MM.1S (cell line): ENCODE data around the gene FOXL3.

ENCODE experiments used
- DNase-seq: peaks from one replicate; pipeline ENCODE4 v3.0.0-alpha.2; 2015
- H2AFZ ChIP-seq: fragments of 300-600 bp; sonication (generic); 2 replicates; pipeline ENCODE4 v1.6.0; 2016; ENCODE audit warnings: antibody characterized with exemption, low read length
- H3F3A ChIP-seq: fragments of 300-600 bp; sonication (generic); 2 replicates; pipeline ENCODE4 v1.6.1; 2016; ENCODE audit warnings: mild to moderate bottlenecking, antibody characterized with exemption, low read length, moderate library complexity, mixed read lengths; ENCODE audit not compliant: insufficient read depth
- H3K27ac ChIP-seq: fragments of 300-600 bp; sonication (generic); 2 replicates; pipeline ENCODE4 v1.5.1; 2016; ENCODE audit warnings: mild to moderate bottlenecking, low read length
- H3K27me3 ChIP-seq: fragments of 300-600 bp; sonication (generic); replicated peaks from 2 replicates; pipeline ENCODE4 v1.6.0; 2016; ENCODE audit warnings: low read length; ENCODE audit not compliant: insufficient read depth
- H3K36me3 ChIP-seq: fragments of 300-600 bp; sonication (generic); replicated peaks from 2 replicates; pipeline ENCODE4 v1.6.1; 2016; ENCODE audit warnings: mild to moderate bottlenecking, low read length, mixed read lengths; ENCODE audit not compliant: insufficient read depth
- H3K4me1 ChIP-seq: fragments of 300-600 bp; sonication (generic); 2 replicates; pipeline ENCODE4 v1.6.1; 2016; ENCODE audit warnings: low read length, mixed read lengths
- H3K4me2 ChIP-seq: fragments of 300-600 bp; sonication (generic); 2 replicates; pipeline ENCODE4 v1.6.0; 2016; ENCODE audit warnings: low read depth, low read length
- H3K4me3 ChIP-seq: fragments of 300-600 bp; sonication (generic); 2 replicates; pipeline ENCODE4 v1.5.1; 2016; ENCODE audit warnings: low read length, mixed read lengths
- H3K79me2 ChIP-seq: fragments of 300-600 bp; sonication (generic); 2 replicates; pipeline ENCODE4 v1.6.1; 2016; ENCODE audit warnings: mixed run types, low read length, mixed read lengths
- H3K9ac ChIP-seq: fragments of 300-600 bp; sonication (generic); 2 replicates; pipeline ENCODE4 v1.6.1; 2016; ENCODE audit warnings: low read length, mixed read lengths
- H3K9me2 ChIP-seq: fragments of 300-600 bp; sonication (generic); replicated peaks from 2 replicates; pipeline ENCODE4 v1.6.1; 2016; ENCODE audit warnings: mild to moderate bottlenecking, low read length, mixed read lengths; ENCODE audit not compliant: insufficient read depth
- H3K9me3 ChIP-seq: fragments of 300-600 bp; sonication (generic); replicated peaks from 2 replicates; pipeline ENCODE4 v1.6.1; 2016; ENCODE audit warnings: mild to moderate bottlenecking, low read length, mixed read lengths; ENCODE audit not compliant: insufficient read depth
- H4K20me1 ChIP-seq: fragments of 300-600 bp; sonication (generic); 2 replicates; pipeline ENCODE4 v1.6.1; 2016; ENCODE audit warnings: mild to moderate bottlenecking, low read length, moderate library complexity, mixed read lengths; ENCODE audit not compliant: insufficient read depth
- CTCF ChIP-seq: fragments of 300-600 bp; sonication (generic); IDR thresholded peaks from 2 replicates; pipeline ENCODE4 v1.5.1; 2016; ENCODE audit warnings: antibody characterized with exemption, low read length, mixed read lengths
- EZH2 ChIP-seq: fragments of 300-600 bp; sonication (generic); optimal IDR thresholded peaks from 2 replicates; pipeline ENCODE3; 2017; ENCODE audit warnings: low read depth, mild to moderate bottlenecking, antibody characterized with exemption, low read length, mixed read lengths
- EZH2phosphoT487 ChIP-seq: fragments of 300-600 bp; sonication (generic); IDR thresholded peaks from 2 replicates; pipeline ENCODE4 v1.6.1; 2018; ENCODE audit warnings: antibody characterized with exemption, low read length

Gene FOXL3

GRCh38 chr7:338295-339061 lies 48.5 kb downstream of the FOXL3 start:
- Histone ChIP-seq H3F3A (no peaks in the 10 kb centered on the region), H3K9ac (no peak overlapping the region), H3K36me3 (no peaks in the 10 kb centered on the region), H3K9me2 (no peaks in the 10 kb centered on the region), H3K4me1 (no peaks in the 10 kb centered on the region), H3K4me3 (no peak overlapping the region), H3K4me2 (no peak overlapping the region), H3K27me3 (no peaks in the 10 kb centered on the region), H2AFZ (no peak overlapping the region), H3K27ac (no peak overlapping the region), H3K79me2 (no peaks in the 10 kb centered on the region), H4K20me1 (no peaks in the 10 kb centered on the region), H3K9me3 (no peaks in the 10 kb centered on the region)
- TF ChIP-seq EZH2phosphoT487 (no peak), EZH2 (no peak), CTCF (no peak)
- DNase-seq: no peak

GRCh38 chr7:339062-339342 lies 49.0 kb downstream of the FOXL3 start:
- H3K4me2 ChIP-seq: no peak overlapping the region

GRCh38 chr7:339696-340095 lies 49.7 kb downstream of the FOXL3 start:
- TF ChIP-seq CTCF (no peak), EZH2phosphoT487 (no peak), EZH2 (no peak)
- H3K27me3 ChIP-seq: no peaks in the 10 kb centered on the region
- DNase-seq: no peak
- no peaks in the 10 kb centered on the region for H3F3A ChIP-seq
- H3K4me2 ChIP-seq: no peak overlapping the region
- H3K9me3 ChIP-seq: no peaks in the 10 kb centered on the region
- no peak overlapping the region for H3K4me3 ChIP-seq
- H3K9ac ChIP-seq: no peak overlapping the region
- no peak overlapping the region for H2AFZ ChIP-seq
- H3K27ac ChIP-seq: no peak overlapping the region
- no peaks in the 10 kb centered on the region for H3K79me2 ChIP-seq
- H3K36me3 ChIP-seq: no peaks in the 10 kb centered on the region
- no peaks in the 10 kb centered on the region for H4K20me1 ChIP-seq
- H3K4me1 ChIP-seq: no peaks in the 10 kb centered on the region
- H3K9me2 ChIP-seq: no peaks in the 10 kb centered on the region

More at GRCh38 chr7:339062-339342, 49.0 kb downstream of the FOXL3 start:
- Histone ChIP-seq H3K9me2 (no peaks in the 10 kb centered on the region), H3K9ac (no peak overlapping the region), H4K20me1 (no peaks in the 10 kb centered on the region), H3K4me1 (no peaks in the 10 kb centered on the region), H2AFZ (no peak overlapping the region), H3K27me3 (no peaks in the 10 kb centered on the region), H3K4me3 (no peak overlapping the region), H3F3A (no peaks in the 10 kb centered on the region), H3K27ac (no peak overlapping the region), H3K36me3 (no peaks in the 10 kb centered on the region), H3K79me2 (no peaks in the 10 kb centered on the region), H3K9me3 (no peaks in the 10 kb centered on the region)
- TF ChIP-seq EZH2phosphoT487 (no peak), CTCF (no peak), EZH2 (no peak)
- DNase-seq: no peak
